Measurements from ENCODE around the gene SLC25A42.

SLC25A42 gene

DNA sequence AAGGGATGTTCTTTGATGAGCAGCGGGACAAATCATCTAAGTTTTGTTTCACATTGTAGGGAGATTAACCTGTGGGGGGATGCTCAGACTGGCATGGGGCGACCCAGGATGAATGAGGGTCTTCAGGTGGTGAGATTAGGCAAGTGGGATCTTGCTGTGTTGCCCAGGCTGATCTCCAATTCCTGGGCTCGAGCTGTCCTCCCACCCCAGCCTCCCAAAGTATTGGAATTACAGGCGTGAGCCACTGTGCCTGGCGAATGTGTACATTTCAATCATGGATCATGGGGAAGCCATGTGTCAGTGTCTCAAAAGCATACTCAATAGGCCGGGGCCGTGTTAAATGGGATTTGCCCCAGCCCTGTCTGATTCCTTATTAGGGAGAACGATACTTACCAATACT lies 8.1 kb downstream of the SLC25A42 start:
- DNase-seq (ENCODE audit: low read depth, low spot score): no peak
- peaks cover 85% of the 10 kb centered on the region for H3K27me3 ChIP-seq (ENCODE audit: insufficient read depth, insufficient read length)
- no peak overlapping the region for H3K9ac ChIP-seq (ENCODE audit: insufficient read length, low read depth)

GRCh38 chr19:19074196-19074882 lies 10.5 kb downstream of the SLC25A42 start:
- no peak for DNase-seq (ENCODE audit: low read depth, low spot score)
- Histone ChIP-seq H3K36me3 (ENCODE audit: insufficient read depth, insufficient read length, low read length) (peaks cover 3% of the 10 kb centered on the region), H3K4me1 (ENCODE audit: insufficient read depth, insufficient read length) (no peaks in the 10 kb centered on the region), H3K27me3 (ENCODE audit: insufficient read depth, insufficient read length) (peaks cover 89% of the 10 kb centered on the region), H3K9ac (ENCODE audit: insufficient read length, low read depth) (no peak overlapping the region), H3K4me3 (ENCODE audit: insufficient read length, low read depth) (no peak overlapping the region), H3K9me3 (ENCODE audit: insufficient read depth, low read length) (no peaks in the 10 kb centered on the region)
- TF ChIP-seq SUZ12 (IDR thresholded peaks at IDR 0.05; ENCODE audit: extremely low read depth, insufficient read depth, insufficient read length) (no peak), YY1 (IDR thresholded peaks at IDR 0.05; ENCODE audit: insufficient read depth, insufficient read length) (no peak), ZNF274 (IDR thresholded peaks at IDR 0.05; ENCODE audit: low read depth, low read length) (no peak)

More for the DNA sequence above, 8.1 kb downstream of the SLC25A42 start:
- no peaks in the 10 kb centered on the region for H3K4me1 ChIP-seq (ENCODE audit: insufficient read depth, insufficient read length)
- TF ChIP-seq YY1 (IDR thresholded peaks at IDR 0.05; ENCODE audit: insufficient read depth, insufficient read length) (no peak), SUZ12 (IDR thresholded peaks at IDR 0.05; ENCODE audit: extremely low read depth, insufficient read depth, insufficient read length) (no peak), ZNF274 (IDR thresholded peaks at IDR 0.05; ENCODE audit: low read depth, low read length) (no peak)
- H3K4me3 ChIP-seq (ENCODE audit: insufficient read length, low read depth): no peak overlapping the region
- H3K9me3 ChIP-seq (ENCODE audit: insufficient read depth, low read length): no peaks in the 10 kb centered on the region
- H3K36me3 ChIP-seq (ENCODE audit: insufficient read depth, insufficient read length, low read length): peaks cover 3% of the 10 kb centered on the region

DNA sequence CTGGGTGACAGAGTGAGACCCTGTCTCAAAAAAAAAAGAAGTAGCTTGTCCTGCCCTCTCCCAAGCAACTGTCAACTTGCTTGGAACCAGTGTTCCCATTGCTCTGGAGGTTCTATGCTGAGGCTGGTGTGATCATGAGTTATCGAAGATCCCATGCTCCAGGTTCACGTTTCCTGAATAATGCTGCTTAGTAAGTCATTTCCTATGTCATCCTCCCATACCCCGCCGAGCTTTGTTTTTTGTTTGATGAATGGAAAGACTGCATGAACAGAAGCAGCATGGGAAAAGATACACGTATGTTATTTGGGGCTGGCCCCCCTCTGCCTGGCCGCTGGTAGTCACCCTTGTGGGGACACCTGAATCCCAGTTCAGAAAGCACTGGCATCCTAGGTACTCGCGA lies 11.3 kb downstream of the SLC25A42 start:
- Histone ChIP-seq H3K36me3 (ENCODE audit: insufficient read depth, insufficient read length, low read length) (peaks cover 3% of the 10 kb centered on the region), H3K4me3 (ENCODE audit: insufficient read length, low read depth) (no peak overlapping the region), H3K4me1 (ENCODE audit: insufficient read depth, insufficient read length) (no peaks in the 10 kb centered on the region), H3K9ac (ENCODE audit: insufficient read length, low read depth) (no peak overlapping the region), H3K27me3 (ENCODE audit: insufficient read depth, insufficient read length) (peaks cover 92% of the 10 kb centered on the region), H3K9me3 (ENCODE audit: insufficient read depth, low read length) (no peaks in the 10 kb centered on the region)
- no peak for DNase-seq (ENCODE audit: low read depth, low spot score)
- TF ChIP-seq ZNF274 (IDR thresholded peaks at IDR 0.05; ENCODE audit: low read depth, low read length): no peak
- no peak for TF ChIP-seq YY1 (IDR thresholded peaks at IDR 0.05; ENCODE audit: insufficient read depth, insufficient read length)
- TF ChIP-seq SUZ12 (IDR thresholded peaks at IDR 0.05; ENCODE audit: extremely low read depth, insufficient read depth, insufficient read length): no peak

GRCh38 chr19:19076476-19076875 lies 12.7 kb downstream of the SLC25A42 start:
- no peaks in the 10 kb centered on the region for H3K4me1 ChIP-seq (ENCODE audit: insufficient read depth, insufficient read length)
- H3K36me3 ChIP-seq (ENCODE audit: insufficient read depth, insufficient read length, low read length): peaks cover 3% of the 10 kb centered on the region
- H3K9me3 ChIP-seq (ENCODE audit: insufficient read depth, low read length): no peaks in the 10 kb centered on the region
- H3K4me3 ChIP-seq (ENCODE audit: insufficient read length, low read depth): no peak overlapping the region
- no peak for TF ChIP-seq YY1 (IDR thresholded peaks at IDR 0.05; ENCODE audit: insufficient read depth, insufficient read length)
- no peak for TF ChIP-seq ZNF274 (IDR thresholded peaks at IDR 0.05; ENCODE audit: low read depth, low read length)
- TF ChIP-seq SUZ12 (IDR thresholded peaks at IDR 0.05; ENCODE audit: extremely low read depth, insufficient read depth, insufficient read length): no peak
- DNase-seq (ENCODE audit: low read depth, low spot score): no peak
- peaks cover 92% of the 10 kb centered on the region for H3K27me3 ChIP-seq (ENCODE audit: insufficient read depth, insufficient read length)
- no peak overlapping the region for H3K9ac ChIP-seq (ENCODE audit: insufficient read length, low read depth)

GRCh38 chr19:19077103-19077502 lies 13.3 kb downstream of the SLC25A42 start:
- DNase-seq (ENCODE audit: low read depth, low spot score): no peak
- no peak overlapping the region for H3K4me3 ChIP-seq (ENCODE audit: insufficient read length, low read depth)
- H3K36me3 ChIP-seq (ENCODE audit: insufficient read depth, insufficient read length, low read length): peaks cover 3% of the 10 kb centered on the region
- H3K27me3 ChIP-seq (ENCODE audit: insufficient read depth, insufficient read length): peaks cover 92% of the 10 kb centered on the region
- TF ChIP-seq SUZ12 (IDR thresholded peaks at IDR 0.05; ENCODE audit: extremely low read depth, insufficient read depth, insufficient read length) (no peak), ZNF274 (IDR thresholded peaks at IDR 0.05; ENCODE audit: low read depth, low read length) (no peak), YY1 (IDR thresholded peaks at IDR 0.05; ENCODE audit: insufficient read depth, insufficient read length) (no peak)
- H3K9ac ChIP-seq (ENCODE audit: insufficient read length, low read depth): no peak overlapping the region
- no peaks in the 10 kb centered on the region for H3K4me1 ChIP-seq (ENCODE audit: insufficient read depth, insufficient read length)
- H3K9me3 ChIP-seq (ENCODE audit: insufficient read depth, low read length): no peaks in the 10 kb centered on the region

- no peak for DNase-seq (ENCODE audit: low read depth, low spot score)
- H3K36me3 ChIP-seq (ENCODE audit: insufficient read depth, insufficient read length, low read length): peaks cover 3% of the 10 kb centered on the region
- no peak overlapping the region for H3K4me3 ChIP-seq (ENCODE audit: insufficient read length, low read depth)
- H3K27me3 ChIP-seq (ENCODE audit: insufficient read depth, insufficient read length): peaks cover 92% of the 10 kb centered on the region
- H3K4me1 ChIP-seq (ENCODE audit: insufficient read depth, insufficient read length): no peaks in the 10 kb centered on the region
- no peaks in the 10 kb centered on the region for H3K9me3 ChIP-seq (ENCODE audit: insufficient read depth, low read length)
- H3K9ac ChIP-seq (ENCODE audit: insufficient read length, low read depth): no peak overlapping the region
- TF ChIP-seq ZNF274 (IDR thresholded peaks at IDR 0.05; ENCODE audit: low read depth, low read length) (no peak), YY1 (IDR thresholded peaks at IDR 0.05; ENCODE audit: insufficient read depth, insufficient read length) (no peak), SUZ12 (IDR thresholded peaks at IDR 0.05; ENCODE audit: extremely low read depth, insufficient read depth, insufficient read length) (no peak)
These were observed 15.0 kb downstream of the SLC25A42 start for GRCh38 chr19:19078801-19079200.

DNA sequence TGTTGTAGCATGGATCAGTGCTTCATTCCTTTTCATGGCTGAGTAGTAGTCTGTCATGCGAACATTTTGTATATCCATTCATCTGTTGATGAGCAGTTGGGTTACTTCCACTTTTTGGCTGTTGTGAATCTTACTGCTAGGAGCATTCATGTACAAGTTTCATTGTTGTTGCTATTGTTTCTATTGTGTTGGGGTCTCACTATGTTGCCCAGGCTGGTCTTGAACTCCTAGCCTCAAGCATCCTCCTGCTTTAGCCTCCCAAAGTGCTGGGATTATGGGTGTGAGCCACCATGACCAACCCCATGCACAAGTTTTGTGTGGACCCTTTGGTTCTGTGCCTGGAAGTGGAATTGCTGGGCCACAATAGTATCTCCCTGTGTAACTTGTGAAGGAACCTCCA lies 15.8 kb downstream of the SLC25A42 start:
- no peak for TF ChIP-seq YY1 (IDR thresholded peaks at IDR 0.05; ENCODE audit: insufficient read depth, insufficient read length)
- TF ChIP-seq SUZ12 (IDR thresholded peaks at IDR 0.05; ENCODE audit: extremely low read depth, insufficient read depth, insufficient read length): no peak
- TF ChIP-seq ZNF274 (IDR thresholded peaks at IDR 0.05; ENCODE audit: low read depth, low read length): no peak
- no peak for DNase-seq (ENCODE audit: low read depth, low spot score)
- no peak overlapping the region for H3K4me3 ChIP-seq (ENCODE audit: insufficient read length, low read depth)
- H3K9ac ChIP-seq (ENCODE audit: insufficient read length, low read depth): no peak overlapping the region
- peaks cover 89% of the 10 kb centered on the region for H3K27me3 ChIP-seq (ENCODE audit: insufficient read depth, insufficient read length)
- H3K4me1 ChIP-seq (ENCODE audit: insufficient read depth, insufficient read length): no peaks in the 10 kb centered on the region
- peaks cover 3% of the 10 kb centered on the region for H3K36me3 ChIP-seq (ENCODE audit: insufficient read depth, insufficient read length, low read length)
- H3K9me3 ChIP-seq (ENCODE audit: insufficient read depth, low read length): no peaks in the 10 kb centered on the region

All from NT2/D1 (cell line).